ENCODE results near the gene C10orf90. TPM values are rescaled to one million over a fixed set of nuclear protein-coding genes. Genes with fewer than 3 reads are reported as not detected.

C10orf90 gene
- polyA plus RNA-seq, 3 donors = not detected

DNA sequence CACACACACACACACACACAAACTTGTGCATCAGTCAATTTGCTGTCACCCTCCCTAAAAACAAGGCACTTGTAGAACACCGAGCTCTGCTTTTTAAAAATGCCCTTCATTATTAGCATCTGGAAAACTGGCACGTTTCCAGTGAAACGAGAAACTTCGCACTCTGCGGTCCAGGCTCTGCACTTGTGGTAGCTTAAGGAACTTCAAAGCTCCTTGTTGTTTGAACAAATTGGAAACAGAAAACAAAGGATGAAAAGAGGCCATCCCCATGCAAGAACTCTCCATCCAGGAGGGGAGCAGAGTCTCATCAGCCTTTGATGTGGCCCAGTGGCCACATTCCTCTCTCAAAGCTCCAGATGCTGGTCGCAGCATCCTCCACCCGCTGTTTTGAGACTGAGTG lies 105.1 kb downstream of the C10orf90 start:
- no peak overlapping the region for H3K27ac Mint-ChIP-seq
- no peaks in the 10 kb centered on the region for H4K20me1 ChIP-seq (ENCODE audit: insufficient read depth, low read length)
- H3K4me3 Mint-ChIP-seq = no peak overlapping the region
- no peak overlapping the region for H3K4me3 ChIP-seq (replicated peaks in 1 of 3; ENCODE audit: low read depth in 2 of 3, low read length in 3 of 3)
- H2AFZ ChIP-seq (ENCODE audit: insufficient read depth, low read depth, low read length, poor library complexity, severe bottlenecking) = no peak overlapping the region
- peaks cover 3 to 4% (median 4%) of the 10 kb centered on the region in 3 donors for H3K27me3 Mint-ChIP-seq (ENCODE audit: low read depth in 3 of 3)
- H3K79me2 ChIP-seq (ENCODE audit: insufficient read depth, low read length) = no peaks in the 10 kb centered on the region
- H3K36me3 ChIP-seq (replicated peaks in 1 of 2; ENCODE audit: control insufficient read depth in 1 of 2, insufficient read depth in 2 of 2, low read length in 2 of 2) = no peaks in the 10 kb centered on the region
- H3K4me2 ChIP-seq (replicated peaks; ENCODE audit: extremely low read depth, low read length, poor library complexity, severe bottlenecking) = no peak overlapping the region
- peaks cover 0 to 7% (median 0%) of the 10 kb centered on the region in 7 donors for H3K9me3 Mint-ChIP-seq
- H3K36me3 Mint-ChIP-seq = no peaks in the 10 kb centered on the region
- H3K4me1 ChIP-seq (ENCODE audit: control insufficient read depth in 1 of 2, insufficient read depth in 2 of 2, low read length in 2 of 2) = no peaks in the 10 kb centered on the region
- no peak overlapping the region for H3K9ac ChIP-seq (ENCODE audit: insufficient read depth, low read length, poor library complexity, severe bottlenecking)
- DNase-seq = no peak
- intact Hi-C loops (cut with micrococcal nuclease) = no loop called here
- TF ChIP-seq, protein P1, sequence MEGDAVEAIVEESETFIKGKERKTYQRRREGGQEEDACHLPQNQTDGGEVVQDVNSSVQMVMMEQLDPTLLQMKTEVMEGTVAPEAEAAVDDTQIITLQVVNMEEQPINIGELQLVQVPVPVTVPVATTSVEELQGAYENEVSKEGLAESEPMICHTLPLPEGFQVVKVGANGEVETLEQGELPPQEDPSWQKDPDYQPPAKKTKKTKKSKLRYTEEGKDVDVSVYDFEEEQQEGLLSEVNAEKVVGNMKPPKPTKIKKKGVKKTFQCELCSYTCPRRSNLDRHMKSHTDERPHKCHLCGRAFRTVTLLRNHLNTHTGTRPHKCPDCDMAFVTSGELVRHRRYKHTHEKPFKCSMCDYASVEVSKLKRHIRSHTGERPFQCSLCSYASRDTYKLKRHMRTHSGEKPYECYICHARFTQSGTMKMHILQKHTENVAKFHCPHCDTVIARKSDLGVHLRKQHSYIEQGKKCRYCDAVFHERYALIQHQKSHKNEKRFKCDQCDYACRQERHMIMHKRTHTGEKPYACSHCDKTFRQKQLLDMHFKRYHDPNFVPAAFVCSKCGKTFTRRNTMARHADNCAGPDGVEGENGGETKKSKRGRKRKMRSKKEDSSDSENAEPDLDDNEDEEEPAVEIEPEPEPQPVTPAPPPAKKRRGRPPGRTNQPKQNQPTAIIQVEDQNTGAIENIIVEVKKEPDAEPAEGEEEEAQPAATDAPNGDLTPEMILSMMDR (IDR thresholded peaks at IDR 0.05) = no peak
- peaks cover 0 to 2% of the 10 kb centered on the region in 2 donors for H3K9me3 ChIP-seq (replicated peaks in 1 of 2; ENCODE audit: control insufficient read depth in 1 of 2, insufficient read depth in 1 of 2, low read length in 2 of 2)
- no peaks in the 10 kb centered on the region for H3K4me1 Mint-ChIP-seq
- 83% methylated on average over 6 of the region's 7 CpGs for WGBS (ENCODE audit: insufficient coverage)
- no peaks in the 10 kb centered on the region for H3K27me3 ChIP-seq (ENCODE audit: control insufficient read depth in 2 of 2, insufficient read depth in 2 of 2, low read length in 2 of 2)
- no peak overlapping the region for H3K27ac ChIP-seq (ENCODE audit: low read depth in 1 of 2, low read length in 2 of 2)

DNA sequence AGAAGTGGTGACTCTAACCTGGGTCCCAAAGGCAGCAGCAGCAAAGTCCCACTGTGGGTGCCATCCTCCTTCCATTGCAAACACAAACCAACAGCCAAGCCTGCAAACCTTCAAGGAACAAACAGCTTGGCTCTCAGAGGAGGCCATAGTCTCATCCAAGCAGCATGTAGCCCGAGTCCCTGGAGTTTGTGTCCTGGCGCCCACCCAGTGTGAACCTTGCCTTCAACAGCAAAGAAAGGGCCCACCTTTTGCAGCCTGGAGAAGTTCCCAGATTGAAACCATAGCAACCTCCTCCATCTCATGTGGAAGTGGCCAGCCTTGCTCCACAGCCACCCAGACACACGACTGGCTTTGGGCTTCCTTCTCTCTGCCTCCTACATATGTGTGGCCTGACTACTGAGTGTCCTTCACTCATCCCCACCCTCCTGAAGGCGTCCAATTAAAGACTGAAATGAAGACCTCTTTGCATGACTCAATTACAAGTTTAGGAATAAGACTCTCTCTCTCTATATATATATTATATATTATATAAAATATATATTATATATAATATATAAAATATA lies 106.1 kb downstream of the C10orf90 start:
- Histone ChIP-seq H3K9me3 (replicated peaks in 1 of 2; ENCODE audit: control insufficient read depth in 1 of 2, insufficient read depth in 1 of 2, low read length in 2 of 2) (peaks cover 0 to 2% of the 10 kb centered on the region in 2 donors), H3K4me2 (replicated peaks; ENCODE audit: extremely low read depth, low read length, poor library complexity, severe bottlenecking) (no peak overlapping the region), H3K36me3 (replicated peaks in 1 of 2; ENCODE audit: control insufficient read depth in 1 of 2, insufficient read depth in 2 of 2, low read length in 2 of 2) (no peaks in the 10 kb centered on the region), H3K4me3 (replicated peaks in 1 of 3; ENCODE audit: low read depth in 2 of 3, low read length in 3 of 3) (no peak overlapping the region), H3K4me1 (ENCODE audit: control insufficient read depth in 1 of 2, insufficient read depth in 2 of 2, low read length in 2 of 2) (no peaks in the 10 kb centered on the region), H3K27me3 (ENCODE audit: control insufficient read depth in 2 of 2, insufficient read depth in 2 of 2, low read length in 2 of 2) (no peaks in the 10 kb centered on the region), H2AFZ (ENCODE audit: insufficient read depth, low read depth, low read length, poor library complexity, severe bottlenecking) (no peak overlapping the region), H3K79me2 (ENCODE audit: insufficient read depth, low read length) (no peaks in the 10 kb centered on the region), H3K27ac (ENCODE audit: low read depth in 1 of 2, low read length in 2 of 2) (no peak overlapping the region), H3K9ac (ENCODE audit: insufficient read depth, low read length, poor library complexity, severe bottlenecking) (no peak overlapping the region), H4K20me1 (ENCODE audit: insufficient read depth, low read length) (no peaks in the 10 kb centered on the region)
- TF ChIP-seq, protein P1 (IDR thresholded peaks at IDR 0.05) = no peak
- H3K27ac Mint-ChIP-seq = no peak overlapping the region
- intact Hi-C loops (cut with micrococcal nuclease) = no loop called here
- 70% methylated on average over 3 of the region's 4 CpGs for WGBS (ENCODE audit: insufficient coverage)
- peaks cover 3 to 4% (median 4%) of the 10 kb centered on the region in 3 donors for H3K27me3 Mint-ChIP-seq (ENCODE audit: low read depth in 3 of 3)
- DNase-seq = no peak
- H3K4me3 Mint-ChIP-seq = no peak overlapping the region
- peaks cover 0 to 7% (median 0%) of the 10 kb centered on the region in 7 donors for H3K9me3 Mint-ChIP-seq
- no peaks in the 10 kb centered on the region for H3K4me1 Mint-ChIP-seq
- no peaks in the 10 kb centered on the region for H3K36me3 Mint-ChIP-seq
